SH-SY5Y (cell line): Measurements from ENCODE around the gene SSBP2.

Experiments used
- GATA2 ChIP-seq: IDR thresholded peaks from 2 replicates; pipeline ENCODE4 v1.6.1; 2011; ENCODE audit warnings: mild to moderate bottlenecking, low read depth, low read length
- GATA3 ChIP-seq: IDR thresholded peaks from 2 replicates; pipeline ENCODE4 v1.6.1; 2011; ENCODE audit warnings: low read depth, mild to moderate bottlenecking, low read length, moderate library complexity

The SSBP2 gene

DNA sequence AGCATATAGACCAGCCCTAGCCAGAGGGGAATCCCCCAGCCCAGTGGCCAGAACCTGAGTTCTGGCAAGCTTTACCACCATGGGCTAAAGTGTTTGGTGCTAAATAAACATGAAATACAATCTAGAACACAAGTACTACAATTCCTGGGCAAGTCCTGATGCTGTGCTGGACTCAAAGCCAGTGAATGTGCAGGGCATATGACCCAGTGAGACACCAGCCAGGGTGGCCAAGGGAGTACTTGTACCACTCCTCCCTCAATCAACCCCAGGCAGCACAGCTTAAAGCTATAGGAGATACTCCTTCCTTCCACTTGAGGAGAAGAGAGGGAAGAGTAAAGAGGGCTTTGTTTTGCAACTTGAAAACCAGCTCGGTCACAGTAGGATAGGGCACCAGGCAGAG lies 63.6 kb downstream of the SSBP2 start:
- no peak for TF ChIP-seq GATA3
- TF ChIP-seq GATA2: no peak

DNA sequence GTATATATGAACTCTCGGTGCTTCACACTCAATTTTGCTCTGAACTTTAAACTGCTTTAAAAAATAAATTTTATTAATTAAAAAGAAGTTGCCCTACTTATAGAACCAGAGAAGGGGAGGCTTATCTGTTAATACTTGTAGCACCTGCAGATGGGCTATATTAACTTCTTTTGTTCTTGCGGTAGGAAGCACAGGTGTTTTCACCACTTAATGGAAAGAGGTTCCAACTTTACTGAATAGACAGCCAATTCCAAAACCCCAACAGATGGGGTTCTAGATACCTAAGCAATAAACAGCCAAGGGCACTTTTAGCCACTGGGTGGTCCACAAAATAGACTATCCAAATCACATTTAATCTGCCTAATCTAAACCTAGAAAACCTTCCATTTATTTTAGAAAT lies 65.4 kb downstream of the SSBP2 start:
- TF ChIP-seq GATA2: no peak
- TF ChIP-seq GATA3: no peak

DNA sequence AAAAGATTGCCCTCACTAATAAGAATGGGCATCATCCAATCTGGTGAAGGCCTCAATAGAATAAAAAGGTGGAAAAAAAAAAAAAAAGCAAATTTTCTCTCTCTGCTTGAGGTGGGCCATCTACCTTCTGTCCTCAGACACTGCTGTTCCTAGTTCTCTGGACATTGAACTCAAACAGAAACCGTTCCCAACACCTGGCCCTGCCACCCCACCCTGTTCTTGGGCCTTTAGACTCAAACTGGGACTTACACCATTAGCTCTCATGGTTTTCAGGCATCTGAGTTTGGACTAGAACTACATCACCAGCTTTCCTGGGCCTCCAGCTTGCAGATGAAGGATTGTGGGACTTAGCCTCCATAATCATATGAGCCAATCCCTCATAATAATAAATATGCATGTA lies 71.0 kb downstream of the SSBP2 start:
- no peak for TF ChIP-seq GATA3
- no peak for TF ChIP-seq GATA2

DNA sequence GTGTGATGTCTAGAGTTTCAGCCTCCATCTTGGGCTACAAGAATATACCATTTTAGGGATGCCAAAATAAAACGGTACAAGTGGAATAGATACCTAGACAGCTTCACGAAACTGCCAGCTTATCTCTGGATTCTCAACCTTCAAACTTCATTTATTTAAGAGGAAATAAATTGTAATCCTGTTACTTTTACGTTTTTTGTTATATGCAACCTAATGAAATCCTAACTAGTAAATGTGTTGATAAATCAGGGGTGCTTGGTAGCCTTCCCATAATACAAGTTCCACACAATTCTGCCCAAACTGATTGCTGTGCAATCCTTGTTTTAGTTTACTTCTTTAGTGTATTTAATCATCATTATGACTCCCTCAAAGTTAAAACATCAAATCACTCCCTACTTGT lies 75.5 kb downstream of the SSBP2 start:
- TF ChIP-seq GATA2: no peak
- no peak for TF ChIP-seq GATA3

DNA sequence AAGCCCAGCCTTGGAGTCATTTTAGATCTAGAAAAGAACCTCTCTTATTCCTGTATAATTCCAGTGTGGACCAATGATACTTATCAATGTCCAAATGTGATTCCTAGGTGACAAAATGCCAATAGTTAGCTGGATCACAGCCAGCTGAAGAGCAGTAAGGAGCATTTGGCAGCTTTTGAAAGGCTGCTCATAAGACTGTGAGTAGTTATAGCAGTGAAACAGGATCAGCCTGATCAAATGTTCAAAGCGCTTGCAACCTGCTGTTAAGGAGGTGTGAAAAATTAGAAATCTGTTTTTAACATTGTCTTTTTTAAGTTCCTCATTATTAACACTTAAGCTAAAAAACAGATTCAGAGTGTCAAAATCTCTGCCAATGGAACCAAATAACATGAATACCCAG lies 85.1 kb downstream of the SSBP2 start:
- TF ChIP-seq GATA3: no peak
- no peak for TF ChIP-seq GATA2

DNA sequence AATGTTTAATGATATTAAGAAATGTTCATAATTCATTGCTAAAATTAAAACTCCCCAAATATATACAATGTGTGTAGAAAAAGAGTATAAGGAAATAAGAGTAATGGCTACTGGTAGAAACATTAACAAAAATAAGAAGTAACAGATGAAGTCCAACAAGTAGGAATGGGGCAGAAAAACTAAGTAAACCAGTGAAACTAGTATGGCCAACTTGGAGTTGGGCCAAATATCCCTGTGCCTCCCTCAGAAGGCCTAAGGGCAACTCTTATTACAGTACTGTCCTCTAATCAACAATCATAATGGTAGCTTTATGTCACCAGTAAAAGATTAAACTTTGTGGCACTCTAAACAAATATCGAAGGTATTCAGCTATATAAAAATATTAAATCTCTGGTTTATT lies 93.5 kb downstream of the SSBP2 start:
- TF ChIP-seq GATA2: no peak
- no peak for TF ChIP-seq GATA3

DNA sequence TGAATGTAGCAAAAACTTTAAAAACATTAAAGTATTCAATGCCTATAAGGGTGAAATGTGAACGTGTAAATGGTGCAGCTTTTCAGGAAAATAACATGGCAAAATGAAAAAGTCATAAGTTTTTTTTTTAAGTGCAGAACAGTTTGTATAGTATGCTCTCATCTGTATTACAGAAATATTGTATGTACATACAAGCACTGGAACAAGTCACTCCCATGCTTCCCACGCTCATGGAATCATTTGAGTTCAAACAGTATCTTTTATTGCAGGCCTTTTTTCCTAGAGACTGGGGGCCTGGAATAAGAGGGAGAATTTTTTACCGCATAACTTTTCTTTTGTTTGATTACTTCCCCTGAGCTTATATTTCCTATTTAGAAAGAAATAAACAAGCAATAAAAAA lies 94.1 kb downstream of the SSBP2 start:
- TF ChIP-seq GATA3 (no peak), GATA2 (no peak)

DNA sequence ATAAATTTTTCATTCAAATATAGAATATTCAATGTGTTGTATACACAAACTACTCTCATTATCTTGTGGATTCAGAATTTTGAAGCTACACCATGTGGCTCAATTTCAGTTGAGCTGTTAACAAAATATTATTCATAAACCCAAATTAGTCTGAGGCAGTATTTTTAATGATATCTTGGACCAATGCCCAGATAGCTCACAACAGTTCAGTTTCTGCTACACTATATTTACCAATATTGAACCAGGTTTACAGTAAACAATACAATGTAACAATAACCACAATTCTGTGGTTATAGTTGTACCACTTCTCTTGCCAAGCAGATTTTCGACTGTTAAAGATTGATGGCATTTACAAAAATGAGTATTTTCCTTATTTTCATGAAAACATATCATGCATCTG lies 99.9 kb downstream of the SSBP2 start:
- no peak for TF ChIP-seq GATA3
- TF ChIP-seq GATA2: no peak

DNA sequence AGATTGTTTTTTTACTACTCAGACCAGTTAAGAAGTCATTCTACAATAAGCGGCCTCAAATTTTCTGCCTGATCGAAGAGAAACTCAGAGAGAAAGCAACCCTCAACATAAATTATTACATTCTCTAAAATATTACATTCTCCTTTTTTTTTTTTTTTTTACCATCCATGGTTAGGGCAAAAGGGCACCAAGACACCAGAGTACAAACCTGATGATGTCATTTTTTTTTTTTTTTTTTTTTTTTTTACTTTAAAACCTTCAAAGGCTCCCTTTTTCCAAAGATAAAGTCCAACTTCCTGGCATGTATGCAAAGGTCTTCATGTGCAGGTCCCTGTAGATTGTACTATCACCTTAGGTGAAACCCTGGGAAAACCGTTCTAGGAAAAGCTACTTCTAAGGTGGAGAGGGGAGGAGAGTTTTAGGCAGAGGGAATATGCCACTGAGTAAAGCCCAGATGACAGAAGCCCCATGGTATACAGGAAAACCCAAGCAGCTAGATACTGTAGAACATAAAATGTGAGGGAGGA lies 104.4 kb downstream of the SSBP2 start:
- TF ChIP-seq GATA2 (no peak), GATA3 (no peak)

DNA sequence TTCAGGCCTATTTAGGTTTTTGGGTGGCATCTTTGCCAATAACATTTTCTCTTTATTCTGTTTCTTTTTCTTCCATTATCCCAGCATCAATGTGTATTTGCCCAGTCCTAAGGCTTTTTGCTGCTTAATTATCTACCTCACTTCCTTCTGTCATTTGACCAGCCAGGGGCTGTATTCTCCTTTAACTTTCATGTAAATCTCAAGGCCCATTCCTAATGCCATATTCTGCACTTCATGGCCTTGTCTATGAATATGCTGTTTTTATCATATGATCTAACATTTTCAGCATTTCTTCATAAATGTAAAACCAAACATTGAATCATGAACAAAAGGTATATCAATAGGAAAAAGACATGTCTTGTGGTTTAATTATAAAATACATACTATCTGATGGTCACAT lies 108.7 kb downstream of the SSBP2 start:
- TF ChIP-seq GATA3 (no peak), GATA2 (no peak)

DNA sequence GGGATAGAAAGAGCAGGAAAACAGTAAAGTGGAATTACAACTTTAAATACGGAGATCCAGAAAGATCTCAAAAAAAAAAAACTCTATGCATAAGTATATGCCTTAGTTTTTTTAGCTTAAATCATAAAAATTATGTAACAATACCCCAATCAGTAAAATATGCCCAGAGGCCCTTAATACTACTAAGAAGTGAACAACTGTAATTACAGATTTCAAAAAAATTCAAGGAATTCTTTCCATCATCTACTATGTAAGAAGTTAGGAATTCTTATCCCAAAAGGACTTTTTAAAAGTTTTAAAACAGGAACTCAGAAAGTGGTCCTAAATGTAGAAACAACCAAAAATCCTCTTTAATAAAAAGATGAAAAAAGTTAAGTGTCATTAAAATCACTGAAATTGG lies 111.3 kb downstream of the SSBP2 start:
- TF ChIP-seq GATA2 (no peak), GATA3 (no peak)

DNA sequence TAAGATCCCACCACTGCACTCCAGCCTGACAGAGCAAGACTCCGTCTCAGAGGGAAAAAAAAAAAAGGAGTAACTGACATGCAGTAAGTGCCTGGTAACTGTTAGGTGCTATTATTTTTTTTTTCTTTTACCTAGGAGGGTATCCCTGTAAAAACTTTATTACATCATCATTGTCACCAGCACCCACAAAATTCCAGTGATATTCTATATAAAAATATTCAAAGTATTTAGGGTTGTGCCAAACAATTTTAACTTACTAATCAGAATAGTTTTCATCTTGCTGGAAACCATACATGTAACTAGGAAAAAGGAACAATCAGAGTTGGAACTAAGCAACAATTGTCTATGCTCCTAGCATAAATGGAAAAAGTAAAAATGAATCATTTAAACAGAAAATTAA lies 112.4 kb downstream of the SSBP2 start:
- TF ChIP-seq GATA2 (no peak), GATA3 (no peak)

DNA sequence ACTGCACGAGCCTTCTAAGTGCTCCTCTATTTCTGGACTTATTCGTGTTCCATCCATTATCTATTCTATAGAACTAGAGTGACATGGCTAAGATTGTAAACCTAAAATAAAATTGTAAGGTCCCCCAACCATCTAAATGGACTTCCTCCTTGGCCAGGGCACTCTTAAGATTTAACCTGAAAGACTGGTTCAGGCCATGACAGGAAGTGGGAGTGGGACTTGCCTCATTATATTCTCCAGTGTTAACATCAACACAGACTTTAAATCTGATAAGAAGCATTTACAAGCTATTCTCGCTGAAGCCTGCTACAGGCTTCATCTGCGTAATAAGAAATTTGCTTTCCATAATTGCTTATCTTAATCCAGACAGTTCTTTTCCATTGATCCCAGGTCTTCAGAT lies 117.0 kb downstream of the SSBP2 start:
- no peak for TF ChIP-seq GATA3
- no peak for TF ChIP-seq GATA2

DNA sequence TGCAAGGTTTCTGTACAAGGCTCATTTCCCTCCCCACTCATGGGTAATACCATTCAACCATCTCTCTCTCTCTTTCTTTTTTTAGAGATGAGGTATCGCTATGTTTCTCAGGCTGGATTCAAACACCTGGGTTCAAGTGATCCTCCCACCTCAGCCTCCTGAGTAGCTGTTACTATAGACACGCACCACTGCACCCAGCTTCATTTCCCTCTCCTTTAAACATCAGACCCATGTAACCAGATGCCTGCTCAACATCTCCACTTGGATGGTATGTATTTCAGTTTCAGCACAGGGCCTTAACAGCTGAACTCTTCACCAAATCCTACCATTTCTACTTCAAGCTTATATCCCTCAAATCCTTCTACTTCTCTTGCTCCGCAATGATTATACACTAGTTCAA lies 117.4 kb downstream of the SSBP2 start:
- TF ChIP-seq GATA3 (no peak), GATA2 (no peak)

DNA sequence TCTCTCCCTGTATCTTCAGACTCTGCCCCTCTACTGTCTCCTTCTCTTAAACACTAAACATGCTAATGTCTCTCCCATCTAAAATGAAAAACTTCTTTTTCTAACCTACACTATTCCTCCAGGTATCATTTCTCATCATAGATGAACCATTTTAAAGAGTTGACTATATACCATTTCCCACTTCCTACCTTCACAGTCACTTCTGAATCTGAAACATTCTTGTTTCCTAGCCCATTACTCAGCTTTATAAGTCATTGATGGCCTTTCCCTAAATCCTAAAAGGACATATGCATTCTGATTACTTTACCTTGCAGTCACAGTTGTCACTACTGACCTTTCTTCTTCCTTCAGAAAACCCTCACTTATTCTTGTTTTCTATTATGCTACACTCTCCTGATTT lies 118.2 kb downstream of the SSBP2 start:
- no peak for TF ChIP-seq GATA2
- no peak for TF ChIP-seq GATA3

DNA sequence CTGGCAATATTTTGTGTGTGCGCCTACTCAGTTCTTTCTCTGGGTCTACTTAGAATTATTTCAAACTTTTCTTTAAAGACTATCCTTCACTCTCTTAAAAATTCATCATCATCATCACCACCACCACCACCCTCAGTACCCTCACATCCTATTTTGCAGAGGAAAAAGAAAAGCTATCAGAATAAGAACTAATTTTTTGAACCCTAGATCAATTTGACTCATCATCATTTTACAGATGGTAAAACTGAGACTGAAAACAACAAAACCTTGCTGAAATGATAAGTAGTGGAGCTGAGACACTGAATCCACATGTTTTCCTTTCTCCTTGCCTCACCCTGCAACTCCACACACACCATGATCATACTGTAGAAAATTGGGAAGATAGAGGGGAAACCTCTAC lies 119.3 kb downstream of the SSBP2 start:
- TF ChIP-seq GATA3 (no peak), GATA2 (no peak)

DNA sequence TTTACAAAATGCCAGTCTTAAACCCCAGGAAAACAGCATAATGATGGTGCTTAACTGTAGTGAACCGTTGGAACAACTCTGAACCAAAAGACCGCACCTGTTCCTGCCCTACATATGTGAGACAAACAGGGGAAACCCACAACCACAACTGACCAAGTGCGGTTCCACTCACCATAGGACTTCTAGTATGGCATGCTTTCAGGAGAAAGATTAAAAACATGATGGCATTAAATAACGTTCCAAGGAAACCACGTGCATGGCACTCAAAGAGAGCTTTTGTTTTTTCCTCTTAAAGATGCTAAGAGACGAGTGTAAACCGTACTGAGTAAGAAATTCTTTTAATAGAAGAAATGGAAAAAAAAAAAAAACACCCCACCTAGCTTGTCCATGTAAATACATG lies 119.8 kb downstream of the SSBP2 start:
- no peak for TF ChIP-seq GATA3
- no peak for TF ChIP-seq GATA2
